Neural progenitor cell (in vitro differentiated cells): ENCODE measurements around the gene INTS15. TPM values are rescaled to one million over a fixed set of nuclear protein-coding genes. Genes with fewer than 3 reads are reported as not detected.
"Not testable (repeated sequence)": the region's sequence is repeated elsewhere in the genome, so short reads cannot be mapped to it uniquely, and the experiment has no call there.

Experiments used
- DNase-seq: peaks from one replicate; pipeline ENCODE4 v3.0.0-alpha.2; 2016; ENCODE audit warnings: low spot score
- H2AFZ ChIP-seq: fragments of 200-600 bp; sonication (generic); replicated peaks from 2 replicates; pipeline ENCODE4 v1.6.1; 2016; ENCODE audit warnings: antibody characterized with exemption
- H3F3A ChIP-seq: fragments of 200-600 bp; sonication (generic); 2 replicates; pipeline ENCODE4 v1.6.1; 2016; ENCODE audit warnings: antibody characterized with exemption, low read depth
- H3K27ac ChIP-seq: fragments of 200-600 bp; sonication (generic); 2 replicates; pipeline ENCODE4 v1.5.1; 2016; ENCODE audit warnings: mild to moderate bottlenecking
- H3K27me3 ChIP-seq: fragments of 200-600 bp; sonication (generic); 2 replicates; pipeline ENCODE4 v1.6.1; 2016; ENCODE audit warnings: mild to moderate bottlenecking, moderate library complexity
- H3K36me3 ChIP-seq: fragments of 200-600 bp; sonication (generic); 2 replicates; pipeline ENCODE4 v1.5.1; 2016
- H3K4me1 ChIP-seq: fragments of 200-600 bp; sonication (generic); 2 replicates; pipeline ENCODE4 v1.6.1; 2016; ENCODE audit warnings: mixed run types
- H3K4me2 ChIP-seq: fragments of 200-600 bp; sonication (generic); 2 replicates; pipeline ENCODE4 v1.6.1; 2016
- H3K4me3 ChIP-seq: fragments of 200-600 bp; sonication (generic); 2 replicates; pipeline ENCODE4 v1.5.1; 2016
- H3K79me2 ChIP-seq: fragments of 200-600 bp; sonication (generic); 2 replicates; pipeline ENCODE4 v1.6.1; 2016; ENCODE audit warnings: low read depth
- H3K9ac ChIP-seq: fragments of 200-600 bp; sonication (generic); 2 replicates; pipeline ENCODE4 v1.6.1; 2016
- H3K9me3 ChIP-seq: fragments of 200-600 bp; sonication (generic); 2 replicates; pipeline ENCODE4 v1.5.1; 2016; ENCODE audit warnings: low read depth
- H4K20me1 ChIP-seq: fragments of 200-600 bp; sonication (generic); 2 replicates; pipeline ENCODE4 v1.6.1; 2016; ENCODE audit warnings: low read depth
- H3K27ac Mint-ChIP-seq: 3 replicates; pipeline ENCODE4 v1.8.0; 2021; ENCODE audit warnings: mixed read lengths
- H3K27me3 Mint-ChIP-seq: 2 replicates; pipeline ENCODE4 v1.8.0; 2022; ENCODE audit warnings: low read depth, mild to moderate bottlenecking, inconsistent platforms, moderate library complexity, mixed read lengths; ENCODE audit not compliant: insufficient read depth
- H3K36me3 Mint-ChIP-seq: 3 replicates; pipeline ENCODE4 v1.8.0; 2021; ENCODE audit warnings: mixed read lengths
- H3K4me1 Mint-ChIP-seq: 3 replicates; pipeline ENCODE4 v1.8.0; 2021; ENCODE audit warnings: mixed read lengths
- H3K4me3 Mint-ChIP-seq: 3 replicates; pipeline ENCODE4 v1.8.0; 2021; ENCODE audit warnings: mild to moderate bottlenecking, moderate library complexity, mixed read lengths
- H3K9me3 Mint-ChIP-seq: 3 replicates; pipeline ENCODE4 v1.8.0; 2020; ENCODE audit warnings: mixed read lengths
- CTCF ChIP-seq: fragments of 200-600 bp; sonication (generic); IDR thresholded peaks from 2 replicates; pipeline ENCODE4 v1.5.1; 2017; ENCODE audit warnings: antibody characterized with exemption, mild to moderate bottlenecking
- EZH2 ChIP-seq: fragments of 200-600 bp; sonication (generic); IDR thresholded peaks from 2 replicates; pipeline ENCODE4 v1.6.1; 2017; ENCODE audit warnings: antibody characterized with exemption, mild to moderate bottlenecking, moderate library complexity
- EZH2phosphoT487 ChIP-seq: fragments of 200-600 bp; sonication (generic); IDR thresholded peaks from 2 replicates; pipeline ENCODE4 v1.6.1; 2017; ENCODE audit warnings: antibody characterized with exemption
- total RNA-seq: library from RNA; depleted of rRNA; stranded (reverse); fragments of >200 nt; gene quantifications from 2 replicates; pipeline ENCODE4 v1.2.3, GENCODE V29; 2015; ENCODE audit warnings: low replicate concordance

INTS15 gene
- total RNA-seq, 1 donor from 2014 or later: 13.7 TPM

- peaks cover 9% of the 10 kb centered on the region for H3F3A ChIP-seq
- peaks cover 3% of the 10 kb centered on the region for H3K36me3 Mint-ChIP-seq
- no peaks in the 10 kb centered on the region for H4K20me1 ChIP-seq
- H3K4me3 ChIP-seq: no peak overlapping the region
- H3K79me2 ChIP-seq: peaks cover 11% of the 10 kb centered on the region
- no peak overlapping the region for H2AFZ ChIP-seq
- H3K4me1 Mint-ChIP-seq: peaks cover 6% of the 10 kb centered on the region
- peaks cover 11% of the 10 kb centered on the region for H3K27me3 Mint-ChIP-seq
- H3K9me3 ChIP-seq: no peaks in the 10 kb centered on the region
- peak overlapping the region; percentile 16 for H3K27ac Mint-ChIP-seq
- no peak overlapping the region for H3K4me2 ChIP-seq
- no peaks in the 10 kb centered on the region for H3K4me1 ChIP-seq
- no peaks in the 10 kb centered on the region for H3K36me3 ChIP-seq
- no peak for TF ChIP-seq EZH2phosphoT487
- TF ChIP-seq EZH2: no peak
- no peak for TF ChIP-seq CTCF
- H3K27ac ChIP-seq: no peak overlapping the region
- H3K9ac ChIP-seq: no peak overlapping the region
- H3K4me3 Mint-ChIP-seq: peak overlapping the region; percentile 55
- no peaks in the 10 kb centered on the region for H3K9me3 Mint-ChIP-seq
- no peak for DNase-seq
- H3K27me3 ChIP-seq: no peaks in the 10 kb centered on the region
Measured at GRCh38 chr7:6575281-6576023, 14.4 kb upstream of the INTS15 start.

DNA sequence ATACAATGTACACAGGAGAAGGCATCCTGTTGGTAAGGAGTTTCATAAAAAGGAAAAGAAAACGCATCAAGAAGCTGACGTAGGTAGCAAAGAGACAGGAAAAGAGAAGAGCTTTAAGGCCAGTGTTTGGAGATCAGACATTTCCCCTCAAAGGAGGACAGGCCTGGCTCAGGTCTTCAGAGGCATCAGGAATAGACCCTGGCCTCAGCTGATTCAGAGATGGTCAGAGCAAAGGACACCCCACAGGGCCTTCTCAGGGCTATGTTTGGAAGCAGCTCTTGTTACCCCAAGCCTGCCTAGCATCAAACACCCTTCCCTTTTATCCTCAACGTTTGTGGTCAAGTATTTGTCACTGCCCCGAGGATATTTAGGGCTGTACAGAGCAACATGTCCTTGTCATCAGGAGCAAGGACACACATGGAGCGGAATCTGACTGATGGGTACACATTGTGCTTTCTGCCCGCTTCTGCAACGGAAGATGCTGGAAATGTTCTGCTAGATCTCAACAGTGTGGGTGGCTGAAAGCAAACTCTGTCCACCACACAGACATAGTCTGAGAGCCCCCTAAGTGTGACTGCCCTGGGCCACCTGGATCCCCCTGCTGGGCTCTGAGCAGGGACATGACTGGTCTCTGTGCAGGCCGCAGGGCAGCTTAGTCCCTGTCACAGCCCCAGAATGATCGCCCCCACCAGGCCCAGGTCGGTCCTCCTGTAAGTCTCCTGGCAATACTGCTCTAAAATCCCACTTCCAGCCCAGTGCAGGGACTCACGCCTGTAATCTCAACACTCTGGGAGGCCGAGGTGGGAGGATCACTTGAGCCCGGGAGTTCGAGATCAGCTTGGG is 13.6 kb upstream of the INTS15 start:
- Mint-ChIP-seq H3K9me3 (no peaks in the 10 kb centered on the region), H3K36me3 (peaks cover 3% of the 10 kb centered on the region), H3K4me3 (peak overlapping the region; percentile 70), H3K4me1 (peaks cover 6% of the 10 kb centered on the region), H3K27me3 (peaks cover 11% of the 10 kb centered on the region), H3K27ac (peak overlapping the region; percentile 16)
- TF ChIP-seq EZH2phosphoT487: no peak
- no peak for TF ChIP-seq CTCF
- TF ChIP-seq EZH2: no peak
- Histone ChIP-seq H3K27ac (no peak overlapping the region), H3K36me3 (peaks cover 1% of the 10 kb centered on the region), H3K9ac (no peak overlapping the region), H4K20me1 (no peaks in the 10 kb centered on the region), H3K79me2 (peaks cover 11% of the 10 kb centered on the region), H3K27me3 (no peaks in the 10 kb centered on the region), H3K9me3 (no peaks in the 10 kb centered on the region), H2AFZ (no peak overlapping the region), H3K4me3 (peak overlapping the region; percentile 66), H3K4me1 (no peaks in the 10 kb centered on the region), H3F3A (peaks cover 9% of the 10 kb centered on the region), H3K4me2 (peak overlapping the region; percentile 76)
- no peak for DNase-seq

- Histone ChIP-seq H3K4me2 (peak overlapping the region; percentile 76), H3K9ac (peak overlapping the region; percentile 82), H2AFZ (peak overlapping the region; percentile 84)
Measured at GRCh38 chr7:6576867-6577368, 12.9 kb upstream of the INTS15 start.

More at GRCh38 chr7:6576867-6577368, 12.9 kb upstream of the INTS15 start:
- H3K36me3 Mint-ChIP-seq, DNase-seq, H3F3A ChIP-seq, H4K20me1 ChIP-seq, H3K9me3 ChIP-seq, H3K36me3 ChIP-seq, H3K27me3 ChIP-seq, H3K9me3 Mint-ChIP-seq, H3K27ac Mint-ChIP-seq, H3K4me1 Mint-ChIP-seq, H3K4me1 ChIP-seq: not testable (repeated sequence)
- Histone ChIP-seq H3K4me3 (peak overlapping the region; percentile 66), H3K79me2 (peaks cover 11% of the 10 kb centered on the region), H3K27ac (peak overlapping the region; percentile 76)
- Mint-ChIP-seq H3K4me3 (peak overlapping the region; percentile 91), H3K27me3 (peaks cover 11% of the 10 kb centered on the region)
